ENCODE measurements around the gene COX8A.

GRCh38 chr11:63996512-63996911 lies 22.1 kb downstream of the COX8A start:
- TF ChIP-seq KDM5A (IDR thresholded peaks at IDR 0.05; ENCODE audit: low read length) (no peak), JUN (IDR thresholded peaks at IDR 0.05; ENCODE audit: low read depth, low read length) (no peak), CREB1 (IDR thresholded peaks at IDR 0.05) (no peak), POLR2AphosphoS5 (IDR thresholded peaks at IDR 0.05; ENCODE audit: low read depth, low read length) (no peak), EZH2 (IDR thresholded peaks at IDR 0.05; ENCODE audit: low read depth, low read length, severe bottlenecking) (no peak), YY1 (IDR thresholded peaks at IDR 0.05; ENCODE audit: low read depth, low read length) (no peak), GTF2F1 (IDR thresholded peaks at IDR 0.05; ENCODE audit: borderline replicate concordance, low read depth, low read length) (no peak)
- TF ChIP-seq, protein P1, sequence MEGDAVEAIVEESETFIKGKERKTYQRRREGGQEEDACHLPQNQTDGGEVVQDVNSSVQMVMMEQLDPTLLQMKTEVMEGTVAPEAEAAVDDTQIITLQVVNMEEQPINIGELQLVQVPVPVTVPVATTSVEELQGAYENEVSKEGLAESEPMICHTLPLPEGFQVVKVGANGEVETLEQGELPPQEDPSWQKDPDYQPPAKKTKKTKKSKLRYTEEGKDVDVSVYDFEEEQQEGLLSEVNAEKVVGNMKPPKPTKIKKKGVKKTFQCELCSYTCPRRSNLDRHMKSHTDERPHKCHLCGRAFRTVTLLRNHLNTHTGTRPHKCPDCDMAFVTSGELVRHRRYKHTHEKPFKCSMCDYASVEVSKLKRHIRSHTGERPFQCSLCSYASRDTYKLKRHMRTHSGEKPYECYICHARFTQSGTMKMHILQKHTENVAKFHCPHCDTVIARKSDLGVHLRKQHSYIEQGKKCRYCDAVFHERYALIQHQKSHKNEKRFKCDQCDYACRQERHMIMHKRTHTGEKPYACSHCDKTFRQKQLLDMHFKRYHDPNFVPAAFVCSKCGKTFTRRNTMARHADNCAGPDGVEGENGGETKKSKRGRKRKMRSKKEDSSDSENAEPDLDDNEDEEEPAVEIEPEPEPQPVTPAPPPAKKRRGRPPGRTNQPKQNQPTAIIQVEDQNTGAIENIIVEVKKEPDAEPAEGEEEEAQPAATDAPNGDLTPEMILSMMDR (IDR thresholded peaks at IDR 0.05; ENCODE audit: control extremely low read depth in 1 of 3, insufficient read depth in 1 of 3, low read depth in 1 of 3, low read length in 3 of 3): no peak
